HepG2 (cell line): ENCODE data around the gene MAP2K7. TPM values are rescaled to one million over a fixed set of nuclear protein-coding genes. Genes with fewer than 3 reads are reported as not detected.

Experiments used
- ATAC-seq: fragments of 200-7000 bp; cut with Tn5 transposase; 3 replicates; pipeline ENCODE4 v1.9.1; 2020; ENCODE audit warnings: mild to moderate bottlenecking, moderate library complexity
- BruUV-seq: library from RNA; stranded (reverse); fragments of 400-500 nt; replicated peaks from 2 replicates; lab custom pipeline; 2021; lab: Mats Ljungman, UMichigan
- CTCF ChIA-PET: fragments of 300-600 bp; formaldehyde crosslinking; extraction: SDS; loops from one replicate; lab custom pipeline; 2021; ENCODE audit warnings: low total read pairs, inconsistent platforms, low intra/inter-chr PET ratio; lab: Yijun Ruan, JAX
- POLR2A ChIA-PET: fragments of 350-600 bp; sonication (Branson Sonifier 250); formaldehyde crosslinking; loops from one replicate; lab custom pipeline; 2020; ENCODE audit warnings: antibody characterized with exemption, inconsistent platforms; lab: Yijun Ruan, JAX
- DNase-seq: peaks from one replicate; pipeline ENCODE4 v3.0.0-alpha.2; 2015; ENCODE audit warnings: low spot score
- FAIRE-seq: peaks from 3 replicates; lab custom pipeline; 2011; peaks lifted over from hg19 to GRCh38; lab: Jason Lieb, UNC
- H2AFZ ChIP-seq: one replicate; pipeline ENCODE4 v1.6.1; 2011; ENCODE audit warnings: low read length, inconsistent platforms
- H3K27ac ChIP-seq: fragments of 300-600 bp; 3 replicates; pipeline ENCODE4 v1.8.0; 2011; ENCODE audit warnings: mixed run types, mild to moderate bottlenecking, mixed read lengths, low read length, inconsistent platforms; ENCODE audit not compliant: insufficient read depth; ENCODE audit errors: extremely low read length
- H3K27me3 ChIP-seq, 2 experiments: fragments of 200-600 bp in 1 of 2; 2 replicates in 1 of 2; 3 replicates in 1 of 2; pipeline versions ENCODE4 v1.6.0 to v1.8.0; 2011; ENCODE audit warnings: low read length in 2 of 2, mild to moderate bottlenecking in 2 of 2, moderate library complexity in 2 of 2, inconsistent platforms in 1 of 2; ENCODE audit not compliant: insufficient read depth in 2 of 2, control insufficient read depth in 1 of 2
- H3K36me3 ChIP-seq, 2 experiments: fragments of 200-600 bp in 1 of 2; replicated peaks in 1 of 2; 2 replicates in 1 of 2; 3 replicates in 1 of 2; pipeline versions ENCODE4 v1.5.1 to v1.8.0; 2011; ENCODE audit warnings: low read length in 2 of 2, inconsistent platforms in 1 of 2; ENCODE audit not compliant: insufficient read depth in 2 of 2, control insufficient read depth in 1 of 2
- H3K4me1 ChIP-seq: 2 replicates; pipeline ENCODE4 v1.5.1; 2012; ENCODE audit warnings: low read length, inconsistent platforms; ENCODE audit not compliant: insufficient read depth
- H3K4me2 ChIP-seq: 2 replicates; pipeline ENCODE4 v1.6.0; 2011; ENCODE audit warnings: low read depth, low read length, inconsistent platforms
- H3K4me3 ChIP-seq, 3 experiments: fragments of 200-600 bp in 1 of 3; sonication (generic), shearing (Covaris generic) in 1 of 3; replicated peaks in 1 of 3; 2 replicates each; pipeline ENCODE4 v1.5.1; 2011 to 2016; ENCODE audit warnings: low read length in 3 of 3, inconsistent platforms in 2 of 3, low read depth in 2 of 3, mild to moderate bottlenecking in 2 of 3, control low read depth in 1 of 3, mixed read lengths in 1 of 3; ENCODE audit not compliant: insufficient read depth in 1 of 3
- H3K79me2 ChIP-seq: one replicate; pipeline ENCODE4 v1.6.1; 2011; ENCODE audit warnings: low read length, inconsistent platforms; ENCODE audit not compliant: insufficient read depth
- H3K9ac ChIP-seq: 2 replicates; pipeline ENCODE4 v1.6.0; 2011; ENCODE audit warnings: mild to moderate bottlenecking, low read depth, low read length, inconsistent platforms; ENCODE audit not compliant: insufficient read depth
- H3K9me3 ChIP-seq: 2 replicates; pipeline ENCODE4 v1.5.1; 2012; ENCODE audit warnings: mild to moderate bottlenecking, low read length
- H4K20me1 ChIP-seq: 2 replicates; pipeline ENCODE4 v1.6.0; 2011; ENCODE audit warnings: inconsistent platforms, mild to moderate bottlenecking, low read length, moderate library complexity; ENCODE audit not compliant: insufficient read depth
- HOMEZ ChIP-seq: IDR thresholded peaks from 2 replicates; pipeline ENCODE4 v1.6.1; 2016; ENCODE audit warnings: low read depth
- MTA1 ChIP-seq: sonication (generic); formaldehyde crosslinking; IDR thresholded peaks from 2 replicates; pipeline ENCODE4 v1.4.0; 2020; ENCODE audit warnings: missing genetic modification reagents, mild to moderate bottlenecking, borderline replicate concordance
- POGK ChIP-seq: sonication (generic); formaldehyde crosslinking; conservative IDR thresholded peaks from 2 replicates; pipeline ENCODE4 v1.8.0; 2022; ENCODE audit warnings: mild to moderate bottlenecking, moderate library complexity, missing genetic modification reagents
- POLR2AphosphoS5 ChIP-seq: IDR thresholded peaks from 2 replicates; pipeline ENCODE4 v1.6.1; 2012; ENCODE audit warnings: low read depth, low read length
- SIN3B ChIP-seq: fragments of 150-350 bp; IDR thresholded peaks from 2 replicates; pipeline ENCODE4 v1.6.1; 2014; ENCODE audit warnings: low read length
- SNAPC5 ChIP-seq: sonication (generic); formaldehyde crosslinking; IDR thresholded peaks from 2 replicates; pipeline ENCODE4 v1.8.1; 2023; ENCODE audit warnings: mild to moderate bottlenecking, missing genetic modification reagents, borderline replicate concordance
- SP140L ChIP-seq: sonication (generic); formaldehyde crosslinking; IDR thresholded peaks from 2 replicates; pipeline ENCODE4 v1.4.0; 2020; ENCODE audit warnings: missing genetic modification reagents, borderline replicate concordance
- TBX2 ChIP-seq: sonication (generic); formaldehyde crosslinking; IDR thresholded peaks from 2 replicates; pipeline ENCODE4 v1.5.0; 2020; ENCODE audit warnings: missing genetic modification reagents, mild to moderate bottlenecking, borderline replicate concordance
- UBTF ChIP-seq: sonication (generic); formaldehyde crosslinking; IDR thresholded peaks from 2 replicates; pipeline ENCODE4 v1.4.0; 2020; ENCODE audit warnings: mild to moderate bottlenecking, missing genetic modification reagents
- ZBTB34 ChIP-seq: sonication (generic); formaldehyde crosslinking; IDR thresholded peaks from 2 replicates; pipeline ENCODE4 v1.8.0; 2022; ENCODE audit warnings: mild to moderate bottlenecking, missing genetic modification reagents
- ZNF230 ChIP-seq: sonication (generic); formaldehyde crosslinking; IDR thresholded peaks from 2 replicates; pipeline ENCODE4 v1.4.0; 2020; ENCODE audit warnings: mild to moderate bottlenecking, missing genetic modification reagents
- ZNF235 ChIP-seq: sonication (generic); formaldehyde crosslinking; IDR thresholded peaks from 2 replicates; pipeline ENCODE4 v1.8.1; 2023; ENCODE audit warnings: mild to moderate bottlenecking, missing genetic modification reagents, borderline replicate concordance
- ZNF331 ChIP-seq: sonication (generic); formaldehyde crosslinking; IDR thresholded peaks from 2 replicates; pipeline ENCODE4 v1.4.0; 2020; ENCODE audit warnings: missing genetic modification reagents
- ZNF501 ChIP-seq: sonication (generic); formaldehyde crosslinking; IDR thresholded peaks from 2 replicates; pipeline ENCODE4 v1.5.1; 2020; ENCODE audit warnings: mild to moderate bottlenecking, moderate library complexity, missing genetic modification reagents
- ZNF737 ChIP-seq: sonication (generic); formaldehyde crosslinking; IDR thresholded peaks from 2 replicates; pipeline ENCODE4 v1.5.0; 2020; ENCODE audit warnings: missing genetic modification reagents, mild to moderate bottlenecking, borderline replicate concordance
- WGBS: methylation state at CpG from one replicate; pipeline ENCODE4 v1.1.6; 2017; ENCODE audit warnings: low lambda C conversion rate; 5-methylcytosine and 5-hydroxymethylcytosine counted together
- in situ Hi-C: cut with HindIII; loops from 2 replicates; pipeline ENCODE4 v1.10.0; 2017; ENCODE audit warnings: low pct_unique_long_range_greater_than_20kb; ENCODE audit not compliant: extremely low pct_ligation_motif_present
- intact Hi-C: fragments of 100-400 bp; cut with micrococcal nuclease; formaldehyde crosslinking; loops from one replicate; pipeline ENCODE4 v1.10.0; 2022; ENCODE audit not compliant: unreplicated experiment
- polyA plus RNA-seq, 8 experiments: library from polyadenylated mRNA; depleted of rRNA in 3 of 8; stranded (reverse) in 7 of 8; unstranded in 1 of 8; fragments of >200 nt; fragmentation: Illumina TruSeq in 4 of 8; extraction: Trizol in 4 of 8; gene quantifications; 2 replicates each; pipeline versions ENCODE4 v1.2.1 to v1.2.3, GENCODE V29; 2011 to 2016; ENCODE audit warnings: low read depth in 4 of 8, missing spikeins in 1 of 8, mixed read lengths in 1 of 8; ENCODE audit not compliant: insufficient read depth in 1 of 8
- total RNA-seq, 5 experiments: library from RNA; depleted of rRNA; stranded (reverse); fragments of >200 nt; fragmentation: Illumina TruSeq; extraction: Trizol; gene quantifications; 2 replicates each; pipeline ENCODE4 v1.2.3, GENCODE V29; 2016; ENCODE audit warnings: low read depth in 1 of 5

Gene MAP2K7
- total and polyA plus RNA-seq, 2 of the 13 experiments (the other 11 are each of a cell fraction or from before 2014, with no cell fraction given) = 9.0 to 10.8 TPM

- in situ Hi-C loops (no loop called here), intact Hi-C loops (no loop called here)
- Histone ChIP-seq H4K20me1 (no peaks in the 10 kb centered on the region), H3K4me2 (peak within 1 kb of the TSS; percentile 88), H3K9ac (peak within 1 kb of the TSS; percentile 86), H3K4me1 (peaks cover 66% of the 10 kb centered on the region), H3K36me3 (no peaks in the 10 kb centered on the region), H3K4me3 (peak within 1 kb of the TSS; percentile 82 to 93 (median 90)), H3K9me3 (no peaks in the 10 kb centered on the region), H3K27me3 (no peaks in the 10 kb centered on the region), H3K27ac (peak within 1 kb of the TSS; percentile 58), H3K79me2 (peaks cover 7% of the 10 kb centered on the region), H2AFZ (no peak within 1 kb of the TSS)
- POLR2A ChIA-PET = interaction anchor here (0.8 to 8.1 kb wide), 12 partner anchors 9 to 57 kb away, joined by 4 to 75 read pairs (median 6); partner anchors contain the start of genes MAP2K7, PRR36, SNAPC2 and TIMM44
- peak; percentile 94 for ATAC-seq
- 4% methylated on average over 5 of the region's 53 CpGs for WGBS
- CTCF ChIA-PET = no interaction called here
- DNase-seq = peak; percentile 59
- no peak for FAIRE-seq
- BruUV-seq = no TSS peak
- TF ChIP-seq ZNF331 (CRISPR knock-in tag) (no peak), ZNF501 (CRISPR knock-in tag) (peak; percentile 30; the same call in 1 of the 2 replicates), POGK (peak; percentile 64; the same call in 1 of the 2 replicates), POLR2AphosphoS5 (peak; percentile 60), MTA1 (CRISPR knock-in tag) (peak; percentile 46; the same call in 1 of the 2 replicates), ZNF737 (CRISPR knock-in tag) (no peak), ZNF235 (peak; percentile 51; the same call in 1 of the 2 replicates), UBTF (CRISPR knock-in tag) (peak; percentile 84), TBX2 (0 out of 2 replicates have a peak, but pooled peaks have one; percentile 22), HOMEZ (CRISPR knock-in tag) (0 out of 2 replicates have a peak, but pooled peaks have one; percentile 17), SIN3B (no peak), SP140L (CRISPR knock-in tag) (no peak), ZNF230 (0 out of 2 replicates have a peak, but pooled peaks have one; percentile 66), ZBTB34 (CRISPR knock-in tag) (no peak), SNAPC5 (no peak)
Measured at GRCh38 chr19:7888145-7888825, 15.4 kb upstream of the MAP2K7 start, which contains the start of gene LRRC8E. Gene LRRC8E, plus strand, starts transcription at chr19:7888510. Its CDS starts 7,094 bp downstream, at chr19:7895604.
